H1 (cell line): ENCODE measurements around the gene CTNNBL1.

ENCODE experiments used
- BACH1 ChIP-seq: IDR thresholded peaks from 2 replicates; pipeline ENCODE4 v1.6.1; 2012; ENCODE audit warnings: low read length, improper control_type of control experiment
- CHD2 ChIP-seq: IDR thresholded peaks from 2 replicates; pipeline ENCODE4 v1.6.1; 2012; ENCODE audit warnings: low read length, improper control_type of control experiment
- EZH2 ChIP-seq: fragments of 200-600 bp; sonication (generic); IDR thresholded peaks from 2 replicates; pipeline ENCODE4 v1.7.1; 2012; ENCODE audit warnings: low read depth, mild to moderate bottlenecking, moderate library complexity, low read length, inconsistent platforms; ENCODE audit not compliant: severe bottlenecking
- GABPA ChIP-seq: IDR thresholded peaks from 2 replicates; pipeline ENCODE4 v1.6.1; 2011; ENCODE audit warnings: mild to moderate bottlenecking, low read length, moderate library complexity, borderline replicate concordance; ENCODE audit not compliant: insufficient read depth
- HDAC2 ChIP-seq, 2 experiments: fragments of 300-600 bp in 1 of 2; sonication (generic) in 1 of 2; IDR thresholded peaks; 2 replicates each; pipeline ENCODE4 v1.6.1; 2011 to 2012; ENCODE audit warnings: low read depth in 2 of 2, low read length in 2 of 2, mild to moderate bottlenecking in 2 of 2, moderate library complexity in 2 of 2, borderline replicate concordance in 1 of 2, inconsistent platforms in 1 of 2
- JUND ChIP-seq: IDR thresholded peaks from 2 replicates; pipeline ENCODE4 v1.6.1; 2011; ENCODE audit warnings: mild to moderate bottlenecking, improper control_type of control experiment, low read length
- POLR2A ChIP-seq, 2 experiments: IDR thresholded peaks; 1 replicate in 1 of 2; 2 replicates in 1 of 2; pipeline ENCODE4 v1.6.1; 2011; ENCODE audit warnings: low read depth in 2 of 2, low read length in 2 of 2, mild to moderate bottlenecking in 2 of 2; ENCODE audit errors: control extremely low read depth in 1 of 2
- POLR2AphosphoS5 ChIP-seq: IDR thresholded peaks from 2 replicates; pipeline ENCODE4 v1.6.1; 2011; ENCODE audit warnings: low read depth, low read length
- RAD21 ChIP-seq, 2 experiments: IDR thresholded peaks in 1 of 2; conservative IDR thresholded peaks in 1 of 2; 2 replicates each; pipeline ENCODE4 v1.6.1; 2011; ENCODE audit warnings: low read depth in 2 of 2, low read length in 2 of 2, improper control_type of control experiment in 1 of 2, inconsistent platforms in 1 of 2, mild to moderate bottlenecking in 1 of 2, moderate library complexity in 1 of 2
- TAF1 ChIP-seq: IDR thresholded peaks from 2 replicates; pipeline ENCODE4 v1.6.1; 2011; ENCODE audit warnings: mild to moderate bottlenecking, low read depth, low read length
- TF ChIP-seq, protein P1 (sequence below), 3 experiments: IDR thresholded peaks; 1 replicate in 2 of 3; 2 replicates in 1 of 3; pipeline versions ENCODE4 v1.5.1 to v1.6.1; 2011; ENCODE audit warnings: low read length in 3 of 3, mild to moderate bottlenecking in 3 of 3, inconsistent platforms in 2 of 3, low read depth in 1 of 3, moderate library complexity in 1 of 3; ENCODE audit not compliant: insufficient read depth in 1 of 3; ENCODE audit errors: control extremely low read depth in 1 of 3
- TF ChIP-seq, protein P2 (sequence below): IDR thresholded peaks from 2 replicates; pipeline ENCODE4 v1.6.1; 2012; ENCODE audit warnings: inconsistent platforms

DNA sequence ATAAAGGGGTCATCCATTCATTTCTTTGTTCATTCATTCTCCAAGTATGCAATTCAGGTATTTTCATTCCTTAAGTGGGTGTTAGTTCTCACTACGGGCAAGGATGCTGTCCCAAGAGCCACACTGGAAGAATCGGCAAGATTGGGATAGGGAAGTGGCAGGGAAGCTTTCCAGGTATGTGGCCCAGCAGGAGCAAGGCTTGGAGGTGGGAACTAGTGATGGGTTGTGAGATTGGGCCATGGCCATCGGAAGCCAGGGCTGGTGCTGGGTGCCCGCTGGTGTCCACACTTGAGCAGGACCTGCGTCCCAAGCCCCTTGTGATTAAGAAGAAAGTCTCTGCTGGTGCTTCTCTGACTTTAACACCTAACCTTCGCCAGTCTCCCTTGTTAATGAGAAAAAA, 224.2 kb downstream of the CTNNBL1 start:
- TF ChIP-seq, protein P1, sequence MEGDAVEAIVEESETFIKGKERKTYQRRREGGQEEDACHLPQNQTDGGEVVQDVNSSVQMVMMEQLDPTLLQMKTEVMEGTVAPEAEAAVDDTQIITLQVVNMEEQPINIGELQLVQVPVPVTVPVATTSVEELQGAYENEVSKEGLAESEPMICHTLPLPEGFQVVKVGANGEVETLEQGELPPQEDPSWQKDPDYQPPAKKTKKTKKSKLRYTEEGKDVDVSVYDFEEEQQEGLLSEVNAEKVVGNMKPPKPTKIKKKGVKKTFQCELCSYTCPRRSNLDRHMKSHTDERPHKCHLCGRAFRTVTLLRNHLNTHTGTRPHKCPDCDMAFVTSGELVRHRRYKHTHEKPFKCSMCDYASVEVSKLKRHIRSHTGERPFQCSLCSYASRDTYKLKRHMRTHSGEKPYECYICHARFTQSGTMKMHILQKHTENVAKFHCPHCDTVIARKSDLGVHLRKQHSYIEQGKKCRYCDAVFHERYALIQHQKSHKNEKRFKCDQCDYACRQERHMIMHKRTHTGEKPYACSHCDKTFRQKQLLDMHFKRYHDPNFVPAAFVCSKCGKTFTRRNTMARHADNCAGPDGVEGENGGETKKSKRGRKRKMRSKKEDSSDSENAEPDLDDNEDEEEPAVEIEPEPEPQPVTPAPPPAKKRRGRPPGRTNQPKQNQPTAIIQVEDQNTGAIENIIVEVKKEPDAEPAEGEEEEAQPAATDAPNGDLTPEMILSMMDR (IDR thresholded peaks at IDR 0.05; ENCODE audit: control extremely low read depth in 1 of 3, insufficient read depth in 1 of 3, low read depth in 1 of 3, low read length in 3 of 3), result no peak
- TF ChIP-seq TAF1 (no peak), JUND (no peak), RAD21 (IDR thresholded peaks at IDR 0.05 in 1 of 2, conservative IDR thresholded peaks at IDR 0.05 in 1 of 2; ENCODE audit: low read depth in 2 of 2, low read length in 2 of 2) (no peak), BACH1 (no peak), POLR2A (IDR thresholded peaks at IDR 0.05; ENCODE audit: control extremely low read depth in 1 of 2, low read depth in 2 of 2, low read length in 2 of 2) (no peak), HDAC2 (IDR thresholded peaks at IDR 0.05; ENCODE audit: borderline replicate concordance in 1 of 2, low read depth in 2 of 2, low read length in 2 of 2) (no peak), CHD2 (no peak), EZH2 (no peak), POLR2AphosphoS5 (no peak), GABPA (no peak)
- TF ChIP-seq, protein P2, sequence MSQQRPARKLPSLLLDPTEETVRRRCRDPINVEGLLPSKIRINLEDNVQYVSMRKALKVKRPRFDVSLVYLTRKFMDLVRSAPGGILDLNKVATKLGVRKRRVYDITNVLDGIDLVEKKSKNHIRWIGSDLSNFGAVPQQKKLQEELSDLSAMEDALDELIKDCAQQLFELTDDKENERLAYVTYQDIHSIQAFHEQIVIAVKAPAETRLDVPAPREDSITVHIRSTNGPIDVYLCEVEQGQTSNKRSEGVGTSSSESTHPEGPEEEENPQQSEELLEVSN, result no peak
